NB4 (cell line): ENCODE data around the gene SLC25A4.

Experiments used
- DNase-seq: peaks from one replicate; pipeline ENCODE4 v3.0.0; 2010; ENCODE audit warnings: low read depth
- H3K4me3 ChIP-seq: one replicate; pipeline ENCODE4 v1.5.1; 2011; ENCODE audit warnings: mild to moderate bottlenecking, low read depth, low read length, moderate library complexity
- CTCF ChIP-seq: IDR thresholded peaks from one replicate; pipeline ENCODE4 v1.5.1; 2012; ENCODE audit warnings: low read depth, low read length
- MAX ChIP-seq: IDR thresholded peaks from 2 replicates; pipeline ENCODE4 v1.6.1; 2011; ENCODE audit warnings: low read depth, low read length
- MYC ChIP-seq: IDR thresholded peaks from 2 replicates; pipeline ENCODE4 v1.6.1; 2011; ENCODE audit warnings: low read depth, low read length
- POLR2A ChIP-seq: IDR thresholded peaks from 2 replicates; pipeline ENCODE4 v1.6.1; 2011; ENCODE audit warnings: mild to moderate bottlenecking; ENCODE audit not compliant: insufficient read length; ENCODE audit errors: extremely low read depth

Gene SLC25A4

GRCh38 chr4:185138161-185138560 is 4.9 kb upstream of the SLC25A4 start:
- TF ChIP-seq POLR2A (no peak), CTCF (no peak), MYC (no peak), MAX (no peak)
- no peak for DNase-seq

GRCh38 chr4:185139736-185140135 is 3.3 kb upstream of the SLC25A4 start:
- no peak overlapping the region for H3K4me3 ChIP-seq
- TF ChIP-seq CTCF (no peak), POLR2A (no peak), MAX (no peak), MYC (no peak)
- no peak for DNase-seq

More at GRCh38 chr4:185138161-185138560, 4.9 kb upstream of the SLC25A4 start:
- no peak overlapping the region for H3K4me3 ChIP-seq

- no peak overlapping the region for H3K4me3 ChIP-seq
- no peak for DNase-seq
- TF ChIP-seq MYC, result no peak
- no peak for TF ChIP-seq POLR2A
- no peak for TF ChIP-seq MAX
- TF ChIP-seq CTCF, result no peak
These were observed 1.3 kb upstream of the SLC25A4 start for GRCh38 chr4:185141777-185142176.

- TF ChIP-seq POLR2A (no peak), MYC (no peak), MAX (no peak)
- no peak for DNase-seq
- H3K4me3 ChIP-seq, result peak overlapping the region; percentile 55
These were observed 528 bp upstream of the SLC25A4 start for GRCh38 chr4:185142564-185142911.

GRCh38 chr4:185143601-185143969 is 519 bp downstream of the SLC25A4 start:
- TF ChIP-seq POLR2A (no peak), MYC (no peak), CTCF (no peak), MAX (no peak)
- peak; percentile 33 for DNase-seq
- peak overlapping the region; percentile 56 for H3K4me3 ChIP-seq

GRCh38 chr4:185144601-185145240 is 1.7 kb downstream of the SLC25A4 start:
- H3K4me3 ChIP-seq, result no peak overlapping the region
- no peak for DNase-seq

More at GRCh38 chr4:185144601-185145240, 1.7 kb downstream of the SLC25A4 start:
- TF ChIP-seq MAX (no peak), POLR2A (no peak), MYC (no peak), CTCF (no peak)
